ENCODE data around the gene GLS2. TPM values are rescaled to one million over a fixed set of nuclear protein-coding genes. Genes with fewer than 3 reads are reported as not detected.
"Not testable (repeated sequence)": the region's sequence is repeated elsewhere in the genome, so short reads cannot be mapped to it uniquely, and the experiment has no call there.

Gene GLS2
- total RNA-seq, 1 experiment from 2014 or later, result not detected

GRCh38 chr12:56457817-56458216 is 30.1 kb downstream of the GLS2 start:
- no peak for DNase-seq (ENCODE audit: low read depth)
- in situ Hi-C loops (cut with HindIII; ENCODE audit: low pct_unique_long_range_greater_than_20kb, low sequenced_read_pairs), result no loop called here

- in situ Hi-C loops (cut with HindIII; ENCODE audit: low pct_unique_long_range_greater_than_20kb, low sequenced_read_pairs), result no loop called here
- no peak for DNase-seq (ENCODE audit: low read depth)
Measured at GRCh38 chr12:56454557-56454956, 33.4 kb downstream of the GLS2 start, which contains the start of gene MIP. MIP (minus strand) TSS chr12:56454657; CDS start chr12:56454613, 44 bp downstream.

- no peak for DNase-seq (ENCODE audit: low read depth)
- in situ Hi-C loops (cut with HindIII; ENCODE audit: low pct_unique_long_range_greater_than_20kb, low sequenced_read_pairs), result no loop called here
Measured at GRCh38 chr12:56451147-56451546, 36.8 kb downstream of the GLS2 start.

GRCh38 chr12:56450241-56450640 is 37.7 kb downstream of the GLS2 start:
- DNase-seq (ENCODE audit: low read depth), result no peak
- in situ Hi-C loops (cut with HindIII; ENCODE audit: low pct_unique_long_range_greater_than_20kb, low sequenced_read_pairs), result no loop called here

- in situ Hi-C loops (cut with HindIII; ENCODE audit: low pct_unique_long_range_greater_than_20kb, low sequenced_read_pairs), result no loop called here
- no peak for DNase-seq (ENCODE audit: low read depth)
Measured at GRCh38 chr12:56449622-56449984, 38.4 kb downstream of the GLS2 start.

GRCh38 chr12:56448860-56449621 is 38.9 kb downstream of the GLS2 start, which contains the start of gene TIMELESS:
TIMELESS (minus strand) TSS chr12:56449426; CDS start chr12:56434170, 15,256 bp downstream.
- in situ Hi-C loops (cut with HindIII; ENCODE audit: low pct_unique_long_range_greater_than_20kb, low sequenced_read_pairs), result no loop called here
- DNase-seq (ENCODE audit: low read depth), result peak; percentile 97

GRCh38 chr12:56443208-56443607 is 44.8 kb downstream of the GLS2 start:
- DNase-seq (ENCODE audit: low read depth); in situ Hi-C loops (cut with HindIII; ENCODE audit: low pct_unique_long_range_greater_than_20kb, low sequenced_read_pairs): not testable (repeated sequence)

GRCh38 chr12:56437430-56438176 is 50.4 kb downstream of the GLS2 start:
- DNase-seq (ENCODE audit: low read depth), result peak; percentile 25
- in situ Hi-C loops (cut with HindIII; ENCODE audit: low pct_unique_long_range_greater_than_20kb, low sequenced_read_pairs), result no loop called here

GRCh38 chr12:56434828-56435227 is 53.1 kb downstream of the GLS2 start:
- in situ Hi-C loops (cut with HindIII; ENCODE audit: low pct_unique_long_range_greater_than_20kb, low sequenced_read_pairs), result no loop called here

GRCh38 chr12:56431850-56432249 is 56.1 kb downstream of the GLS2 start:
- in situ Hi-C loops (cut with HindIII; ENCODE audit: low pct_unique_long_range_greater_than_20kb, low sequenced_read_pairs), result no loop called here

More at GRCh38 chr12:56434828-56435227, 53.1 kb downstream of the GLS2 start:
- DNase-seq (ENCODE audit: low read depth), result no peak

GRCh38 chr12:56431288-56431687 is 56.7 kb downstream of the GLS2 start:
- in situ Hi-C loops (cut with HindIII; ENCODE audit: low pct_unique_long_range_greater_than_20kb, low sequenced_read_pairs), result no loop called here
- DNase-seq (ENCODE audit: low read depth), result no peak

More at GRCh38 chr12:56431850-56432249, 56.1 kb downstream of the GLS2 start:
- no peak for DNase-seq (ENCODE audit: low read depth)

- DNase-seq (ENCODE audit: low read depth), result no peak
Measured at GRCh38 chr12:56425940-56426438, 62.0 kb downstream of the GLS2 start.

GRCh38 chr12:56425193-56425592 is 62.8 kb downstream of the GLS2 start:
- no peak for DNase-seq (ENCODE audit: low read depth)
- in situ Hi-C loops (cut with HindIII; ENCODE audit: low pct_unique_long_range_greater_than_20kb, low sequenced_read_pairs), result no loop called here

More at GRCh38 chr12:56425940-56426438, 62.0 kb downstream of the GLS2 start:
- in situ Hi-C loops (cut with HindIII; ENCODE audit: low pct_unique_long_range_greater_than_20kb, low sequenced_read_pairs), result no loop called here

Other genes starting within 250 kb of the GLS2 start
- gene ANKRD52, start 229.8 kb downstream of the GLS2 start, total RNA-seq (2014; rRNA removed; shearing (Covaris generic); ENCODE audit: low replicate concordance), result 15.1 and 15.7 TPM in 2 replicates
- gene COQ10A, start 221.2 kb downstream of the GLS2 start, total RNA-seq (2014; rRNA removed; shearing (Covaris generic); ENCODE audit: low replicate concordance), result 21.7 and 25.1 TPM in 2 replicates
- gene CS, start 187.8 kb downstream of the GLS2 start, total RNA-seq (2014; rRNA removed; shearing (Covaris generic); ENCODE audit: low replicate concordance), result 73.6 and 84.6 TPM in 2 replicates
- gene CNPY2, start 172.2 kb downstream of the GLS2 start, total RNA-seq (2014; rRNA removed; shearing (Covaris generic); ENCODE audit: low replicate concordance), result 244 and 346 TPM in 2 replicates
- 29.0 and 59.6 TPM in 2 replicates for gene PAN2, start 154.2 kb downstream of the GLS2 start, total RNA-seq (2014; rRNA removed; shearing (Covaris generic); ENCODE audit: low replicate concordance)
- gene IL23A, start 149.3 kb downstream of the GLS2 start, total RNA-seq (2014; rRNA removed; shearing (Covaris generic); ENCODE audit: low replicate concordance), result 0.32 and 0.51 TPM in 2 replicates
- 89.5 and 90.1 TPM in 2 replicates for gene STAT2, start 128.1 kb downstream of the GLS2 start, total RNA-seq (2014; rRNA removed; shearing (Covaris generic); ENCODE audit: low replicate concordance)
- gene APOF, start 125.3 kb downstream of the GLS2 start, total RNA-seq (2014; rRNA removed; shearing (Covaris generic); ENCODE audit: low replicate concordance), result not detected in 2 replicates
- 33.3 and 46.0 TPM in 2 replicates for gene TIMELESS, start 38.7 kb downstream of the GLS2 start, total RNA-seq (2014; rRNA removed; shearing (Covaris generic); ENCODE audit: low replicate concordance)
- gene MIP, start 33.5 kb downstream of the GLS2 start, total RNA-seq (2014; rRNA removed; shearing (Covaris generic); ENCODE audit: low replicate concordance), result not detected in 2 replicates
- gene SPRYD4, start 19.6 kb downstream of the GLS2 start, total RNA-seq (2014; rRNA removed; shearing (Covaris generic); ENCODE audit: low replicate concordance), result 1.7 and 3.0 TPM in 2 replicates
- gene RBMS2, start 33.7 kb upstream of the GLS2 start, total RNA-seq (2014; rRNA removed; shearing (Covaris generic); ENCODE audit: low replicate concordance), result 11.9 and 16.6 TPM in 2 replicates
- 5.0 and 7.2 TPM in 2 replicates for gene BAZ2A, start 142.2 kb upstream of the GLS2 start, total RNA-seq (2014; rRNA removed; shearing (Covaris generic); ENCODE audit: low replicate concordance)
- 164 and 175 TPM in 2 replicates for gene ATP5F1B, start 157.8 kb upstream of the GLS2 start, total RNA-seq (2014; rRNA removed; shearing (Covaris generic); ENCODE audit: low replicate concordance)
- gene PTGES3, start 200.1 kb upstream of the GLS2 start, total RNA-seq (2014; rRNA removed; shearing (Covaris generic); ENCODE audit: low replicate concordance), result 117 and 129 TPM in 2 replicates
- gene NACA, start 237.1 kb upstream of the GLS2 start, total RNA-seq (2014; rRNA removed; shearing (Covaris generic); ENCODE audit: low replicate concordance), result 1,884 and 1,928 TPM in 2 replicates

All from Caki2 (cell line).